H9 (cell line): ENCODE measurements around the gene GIPC1. TPM values are rescaled to one million over a fixed set of nuclear protein-coding genes. Genes with fewer than 3 reads are reported as not detected.

ENCODE experiments used
- DNase-seq: peaks from one replicate; pipeline ENCODE4 v3.0.0-alpha.2; 2017
- H2AFZ ChIP-seq: one replicate; pipeline ENCODE4 v1.6.1; 2013; ENCODE audit warnings: mild to moderate bottlenecking, low read length, control low read depth, moderate library complexity
- H2AK5ac ChIP-seq: 2 replicates; pipeline ENCODE4 v1.6.1; 2013; ENCODE audit warnings: low read length, control low read depth, mixed read lengths; ENCODE audit not compliant: insufficient read length
- H2BK120ac ChIP-seq: one replicate; pipeline ENCODE4 v1.6.1; 2013; ENCODE audit warnings: low read depth, mild to moderate bottlenecking, low read length, control low read depth, inconsistent platforms; ENCODE audit not compliant: poor library complexity, severe bottlenecking
- H2BK12ac ChIP-seq: 2 replicates; pipeline ENCODE4 v1.6.1; 2013; ENCODE audit warnings: low read length, control low read depth, mixed read lengths, low read depth; ENCODE audit not compliant: insufficient read length
- H2BK15ac ChIP-seq: 2 replicates; pipeline ENCODE4 v1.6.1; 2013; ENCODE audit warnings: low read depth, low read length, control low read depth
- H2BK20ac ChIP-seq: one replicate; pipeline ENCODE4 v1.6.1; 2013; ENCODE audit warnings: low read depth, mild to moderate bottlenecking, low read length, control low read depth, inconsistent platforms; ENCODE audit not compliant: poor library complexity, severe bottlenecking
- H2BK5ac ChIP-seq: 2 replicates; pipeline ENCODE4 v1.6.1; 2013; ENCODE audit warnings: low read length, control low read depth, mixed read lengths; ENCODE audit not compliant: insufficient read length
- H3K14ac ChIP-seq: 2 replicates; pipeline ENCODE4 v1.6.1; 2013; ENCODE audit warnings: low read length, control low read depth; ENCODE audit not compliant: insufficient read depth
- H3K18ac ChIP-seq: 2 replicates; pipeline ENCODE4 v1.6.1; 2013; ENCODE audit warnings: low read depth, mild to moderate bottlenecking, mixed read lengths, low read length, control low read depth; ENCODE audit not compliant: insufficient read length
- H3K23ac ChIP-seq: 2 replicates; pipeline ENCODE4 v1.6.1; 2013; ENCODE audit warnings: low read length, control low read depth, mixed read lengths, low read depth; ENCODE audit not compliant: insufficient read length
- H3K23me2 ChIP-seq: 2 replicates; pipeline ENCODE4 v1.6.1; 2013; ENCODE audit warnings: low read depth, mild to moderate bottlenecking, mixed read lengths, low read length, control low read depth; ENCODE audit not compliant: insufficient read length, poor library complexity, severe bottlenecking
- H3K27ac ChIP-seq: 2 replicates; pipeline ENCODE4 v1.5.1; 2013; ENCODE audit warnings: low read length, control low read depth, mixed read lengths, low read depth; ENCODE audit not compliant: insufficient read length
- H3K27me3 ChIP-seq: 2 replicates; pipeline ENCODE4 v1.6.1; 2013; ENCODE audit warnings: low read length, control low read depth, inconsistent platforms; ENCODE audit not compliant: insufficient read depth
- H3K4ac ChIP-seq: 2 replicates; pipeline ENCODE4 v1.6.1; 2013; ENCODE audit warnings: low read depth, mild to moderate bottlenecking, control low read depth, inconsistent platforms, low read length, moderate library complexity
- H3K4me1 ChIP-seq: 2 replicates; pipeline ENCODE4 v1.6.1; 2013; ENCODE audit warnings: low read length, control low read depth, inconsistent platforms; ENCODE audit not compliant: insufficient read depth
- H3K4me2 ChIP-seq: 2 replicates; pipeline ENCODE4 v1.6.1; 2013; ENCODE audit warnings: low read length, control low read depth, mixed read lengths; ENCODE audit not compliant: insufficient read length, insufficient read depth
- H3K56ac ChIP-seq: 2 replicates; pipeline ENCODE4 v1.6.1; 2013; ENCODE audit warnings: low read depth, mild to moderate bottlenecking, mixed read lengths, low read length, control low read depth; ENCODE audit not compliant: insufficient read length
- H3K79me1 ChIP-seq: 2 replicates; pipeline ENCODE4 v1.6.1; 2013; ENCODE audit warnings: low read depth, mild to moderate bottlenecking, moderate library complexity, low read length, control low read depth, inconsistent platforms; ENCODE audit not compliant: insufficient read depth, poor library complexity, severe bottlenecking
- H3K79me2 ChIP-seq: 2 replicates; pipeline ENCODE4 v1.6.1; 2013; ENCODE audit warnings: low read length, control low read depth, inconsistent platforms; ENCODE audit not compliant: insufficient read depth
- H3K9ac ChIP-seq: 2 replicates; pipeline ENCODE4 v1.6.1; 2013; ENCODE audit warnings: low read length, control low read depth, mixed read lengths; ENCODE audit not compliant: insufficient read length; ENCODE audit errors: extremely low read depth
- H3K9me3 ChIP-seq: one replicate; pipeline ENCODE4 v1.6.1; 2013; ENCODE audit warnings: low read depth, low read length, inconsistent platforms; ENCODE audit not compliant: control insufficient read depth
- H3T11ph ChIP-seq: one replicate; pipeline ENCODE4 v1.6.1; 2013; ENCODE audit warnings: mild to moderate bottlenecking, low read length, control low read depth, inconsistent platforms
- H4K20me1 ChIP-seq: one replicate; pipeline ENCODE4 v1.6.1; 2013; ENCODE audit not compliant: control insufficient read depth, insufficient read length, insufficient read depth
- H4K5ac ChIP-seq: 2 replicates; pipeline ENCODE4 v1.6.1; 2013; ENCODE audit warnings: low read depth, mild to moderate bottlenecking, mixed read lengths, low read length, control low read depth; ENCODE audit not compliant: insufficient read length
- H4K8ac ChIP-seq: replicated peaks from 2 replicates; pipeline ENCODE4 v1.6.1; 2013; ENCODE audit warnings: low read length, control low read depth, mixed read lengths, low read depth; ENCODE audit not compliant: insufficient read length
- H4K91ac ChIP-seq: 2 replicates; pipeline ENCODE4 v1.6.1; 2013; ENCODE audit warnings: low read depth, mild to moderate bottlenecking, moderate library complexity, mixed read lengths, low read length, control low read depth; ENCODE audit not compliant: insufficient read length
- H3K27ac Mint-ChIP-seq, 3 experiments: 2 replicates in 2 of 3; 3 replicates in 1 of 3; pipeline ENCODE4 v1.8.0; 2020 to 2021; ENCODE audit warnings: mixed read lengths in 3 of 3, mild to moderate bottlenecking in 1 of 3, moderate library complexity in 1 of 3
- H3K27me3 Mint-ChIP-seq: 2 replicates; pipeline ENCODE4 v1.8.0; 2021; ENCODE audit warnings: low read depth, mild to moderate bottlenecking, moderate library complexity, mixed read lengths
- H3K36me3 Mint-ChIP-seq, 3 experiments: 2 replicates in 2 of 3; 3 replicates in 1 of 3; pipeline ENCODE4 v1.8.0; 2020 to 2021; ENCODE audit warnings: low read depth in 3 of 3, mixed read lengths in 3 of 3; ENCODE audit not compliant: insufficient read depth in 1 of 3
- H3K4me1 Mint-ChIP-seq, 2 experiments: 2 replicates each; pipeline ENCODE4 v1.8.0; 2020; ENCODE audit warnings: mixed read lengths in 2 of 2
- H3K4me3 Mint-ChIP-seq, 2 experiments: 2 replicates in 1 of 2; 3 replicates in 1 of 2; pipeline ENCODE4 v1.8.0; 2020 to 2021; ENCODE audit warnings: mild to moderate bottlenecking in 2 of 2, mixed read lengths in 2 of 2, moderate library complexity in 1 of 2
- H3K9me3 Mint-ChIP-seq, 2 experiments: 2 replicates in 1 of 2; 3 replicates in 1 of 2; pipeline ENCODE4 v1.8.0; 2020; ENCODE audit warnings: mild to moderate bottlenecking in 2 of 2, mixed read lengths in 2 of 2, moderate library complexity in 1 of 2
- CTCF ChIP-seq: fragments of 200-600 bp; sonication (generic); conservative IDR thresholded peaks from 3 replicates; pipeline ENCODE4 v1.8.0; 2021; ENCODE audit warnings: antibody characterized with exemption, mild to moderate bottlenecking
- whole genome bisulfite sequencing: extraction: QIAGEN DNeasy Blood & Tissue Kit; methylation state at CpG from one replicate; pipeline ENCODE4 v1.1.7; 2013; ENCODE audit warnings: missing lambda C conversion rate, low lambda C conversion rate, mixed read lengths; ENCODE audit not compliant: insufficient read length; ENCODE audit errors: extremely low coverage; 5-methylcytosine and 5-hydroxymethylcytosine counted together
- total RNA-seq: library from RNA; stranded (reverse); gene quantifications from 2 replicates; pipeline ENCODE4 v1.2.1, GENCODE V29; 2021

GIPC1 gene
- total RNA-seq, 1 experiment from 2014 or later, result 70.6 TPM

GRCh38 chr19:14471436-14472187 is 24.3 kb downstream of the GIPC1 start:
- Mint-ChIP-seq H3K36me3 (peaks cover 5 to 39% (median 28%) of the 10 kb centered on the region in 3 experiments; a peak in 6 of 7 replicates), H3K27me3 (peaks cover 2% of the 10 kb centered on the region; the same call in 1 of the 2 replicates), H3K9me3 (no peaks in the 10 kb centered on the region; a peak in 1 of 5 replicates), H3K4me3 (peak overlapping the region; percentile 57 to 73; a peak in 4 of 5 replicates), H3K27ac (no peak overlapping the region; a peak in 1 of 7 replicates), H3K4me1 (peaks cover 17 to 31% of the 10 kb centered on the region in 2 experiments)
- no peak overlapping the region for H2AK5ac ChIP-seq
- WGBS, result no CpG with 5 or more reads among the region's 46 CpGs
- no peak overlapping the region for H3K18ac ChIP-seq
- no peak overlapping the region for H2BK20ac ChIP-seq
- H3K23me2 ChIP-seq, result peaks cover 7% of the 10 kb centered on the region
- H4K8ac ChIP-seq, result no peak overlapping the region
- no peak overlapping the region for H2BK5ac ChIP-seq
- no peak overlapping the region for H3K56ac ChIP-seq
- H4K20me1 ChIP-seq, result no peaks in the 10 kb centered on the region
- H3K4me2 ChIP-seq, result peak overlapping the region; percentile 46
- H3K79me1 ChIP-seq, result no peaks in the 10 kb centered on the region
- no peak overlapping the region for H4K5ac ChIP-seq
- no peak overlapping the region for H2BK12ac ChIP-seq
- H3K27me3 ChIP-seq, result no peaks in the 10 kb centered on the region
- H3K9me3 ChIP-seq, result no peaks in the 10 kb centered on the region
- no peak overlapping the region for H3T11ph ChIP-seq
- TF ChIP-seq CTCF, result no peak
- DNase-seq, result no peak
- no peak overlapping the region for H2BK120ac ChIP-seq
- H3K4me1 ChIP-seq, result no peaks in the 10 kb centered on the region; the same call in 1 of the 2 replicates
- H2AFZ ChIP-seq, result no peak overlapping the region
- no peak overlapping the region for H3K14ac ChIP-seq
- H3K9ac ChIP-seq, result no peak overlapping the region
- H3K79me2 ChIP-seq, result no peaks in the 10 kb centered on the region
- H4K91ac ChIP-seq, result no peak overlapping the region
- H3K27ac ChIP-seq, result no peak overlapping the region
- no peak overlapping the region for H3K23ac ChIP-seq
- H3K4ac ChIP-seq, result no peak overlapping the region
- H2BK15ac ChIP-seq, result no peak overlapping the region
